CD4-positive, alpha-beta T cell treated with Interleukin-2 at 100 ng/mL for 4 hours (primary cell): ENCODE data around the gene SLC9A9.
A peak's percentile ranks its signal among the peaks of the same experiment; 100 is the strongest.
"Not testable (repeated sequence)": the region's sequence is repeated elsewhere in the genome, so short reads cannot be mapped to it uniquely, and the experiment has no call there.

ENCODE experiments used
- DNase-seq: peaks from one replicate; pipeline ENCODE4 v3.0.0-alpha.2; 2020; ENCODE audit warnings: low spot score

SLC9A9 gene

DNA sequence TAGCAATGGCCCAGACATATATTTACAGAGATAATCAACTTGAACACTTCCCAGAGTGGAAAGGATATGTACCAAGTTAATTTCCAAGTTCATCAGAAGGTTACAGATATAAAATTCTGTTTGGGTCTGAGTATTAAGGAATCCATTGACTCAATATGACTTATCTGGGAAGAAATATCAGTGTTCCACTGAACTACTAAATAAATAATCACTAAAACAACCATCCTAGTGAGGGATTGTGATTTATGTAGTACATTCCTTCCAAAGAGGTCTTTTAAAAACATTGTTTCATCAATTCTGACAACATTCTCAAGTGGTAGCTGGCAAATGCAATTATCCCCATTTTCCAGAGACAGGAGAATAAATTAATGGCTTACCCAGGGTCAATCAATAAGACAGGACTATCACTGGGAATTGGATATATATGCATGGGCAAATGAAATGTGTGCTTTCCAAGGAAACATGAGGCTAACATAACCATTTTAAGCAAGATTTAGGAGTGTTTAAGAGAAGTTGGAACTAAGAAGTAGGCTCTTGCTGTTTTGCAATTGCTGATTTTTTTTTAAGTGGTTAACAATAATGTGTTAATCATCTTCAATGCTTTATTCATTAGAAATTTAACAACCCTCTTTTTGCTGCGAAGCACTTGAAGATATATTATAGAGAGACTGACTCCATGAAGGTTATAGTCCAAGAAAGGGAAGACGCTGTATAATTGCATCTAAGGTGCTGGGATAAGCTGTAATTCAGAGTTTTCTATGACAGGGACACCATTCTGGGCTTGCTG is 37.9 kb downstream of the SLC9A9 start:
- no peak for DNase-seq

DNA sequence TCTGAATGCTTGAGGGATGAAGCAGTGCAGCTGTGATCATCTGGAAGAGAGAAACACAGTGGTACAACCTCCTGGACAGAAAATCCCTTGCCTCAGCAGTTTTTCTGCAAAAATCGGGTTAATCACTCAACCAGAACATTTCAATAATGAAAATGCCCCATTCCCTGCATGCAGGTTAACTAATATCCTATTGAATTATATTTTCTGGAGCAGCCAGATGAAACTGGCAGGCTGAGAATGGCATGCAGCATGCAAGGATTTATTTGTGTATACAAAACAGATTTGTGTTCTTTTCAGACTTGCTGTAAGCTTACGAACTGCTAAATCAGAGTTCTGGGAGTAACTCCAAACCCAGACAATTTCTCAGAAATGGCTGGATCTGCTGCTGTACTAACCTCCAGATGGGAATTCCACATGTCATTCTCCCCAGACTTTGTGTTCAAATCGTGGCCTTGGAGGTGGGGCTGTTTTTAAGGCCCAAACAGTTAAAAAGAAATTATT is 39.1 kb downstream of the SLC9A9 start:
- DNase-seq = no peak

GRCh38 chr3:143808030-143808429 is 40.2 kb downstream of the SLC9A9 start:
- no peak for DNase-seq

GRCh38 chr3:143806038-143806437 is 42.2 kb downstream of the SLC9A9 start:
- no peak for DNase-seq

- not testable (repeated sequence) for DNase-seq
Measured at GRCh38 chr3:143805476-143805875, 42.8 kb downstream of the SLC9A9 start.

GRCh38 chr3:143801046-143801445 is 47.2 kb downstream of the SLC9A9 start:
- DNase-seq = not testable (repeated sequence)

DNA sequence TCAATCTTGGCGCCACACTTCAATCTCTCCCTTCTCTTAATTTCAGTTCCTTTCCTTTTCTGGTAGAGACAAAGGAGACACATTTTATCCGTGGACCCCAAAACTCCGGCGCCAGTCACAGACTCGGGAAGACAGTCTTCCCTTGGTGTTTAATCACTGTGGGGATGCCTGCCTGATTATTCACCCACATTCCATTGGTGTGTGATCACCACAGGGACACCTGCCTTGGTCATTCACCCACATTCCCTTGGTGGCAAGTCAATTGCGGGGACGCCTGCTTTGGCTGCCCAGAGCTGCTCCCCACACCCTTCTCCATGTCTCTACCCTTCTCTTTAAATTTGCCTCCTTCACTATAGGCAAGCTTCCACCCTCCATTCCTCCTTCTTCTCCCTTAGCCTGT is 50.1 kb downstream of the SLC9A9 start:
- DNase-seq = not testable (repeated sequence)

DNA sequence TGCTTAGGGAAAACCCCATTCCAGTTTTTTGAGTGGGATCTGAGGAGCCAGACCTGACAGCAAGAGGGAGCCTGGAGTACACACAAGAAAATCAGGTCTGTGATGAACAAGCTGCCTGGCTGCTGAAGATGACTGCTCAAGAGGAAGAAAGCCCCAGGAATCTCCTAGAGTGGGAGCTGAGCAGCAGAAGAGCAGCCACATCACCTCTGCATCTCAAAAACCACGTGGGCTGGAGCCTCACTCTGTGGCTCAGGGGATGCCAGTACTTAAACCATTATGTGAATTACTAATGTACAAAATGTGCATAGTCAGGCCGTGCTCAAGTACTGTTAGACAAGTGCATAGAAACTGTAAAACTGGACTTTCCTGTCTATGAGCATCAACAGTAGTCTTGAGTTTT is 52.4 kb downstream of the SLC9A9 start:
- no peak for DNase-seq

DNA sequence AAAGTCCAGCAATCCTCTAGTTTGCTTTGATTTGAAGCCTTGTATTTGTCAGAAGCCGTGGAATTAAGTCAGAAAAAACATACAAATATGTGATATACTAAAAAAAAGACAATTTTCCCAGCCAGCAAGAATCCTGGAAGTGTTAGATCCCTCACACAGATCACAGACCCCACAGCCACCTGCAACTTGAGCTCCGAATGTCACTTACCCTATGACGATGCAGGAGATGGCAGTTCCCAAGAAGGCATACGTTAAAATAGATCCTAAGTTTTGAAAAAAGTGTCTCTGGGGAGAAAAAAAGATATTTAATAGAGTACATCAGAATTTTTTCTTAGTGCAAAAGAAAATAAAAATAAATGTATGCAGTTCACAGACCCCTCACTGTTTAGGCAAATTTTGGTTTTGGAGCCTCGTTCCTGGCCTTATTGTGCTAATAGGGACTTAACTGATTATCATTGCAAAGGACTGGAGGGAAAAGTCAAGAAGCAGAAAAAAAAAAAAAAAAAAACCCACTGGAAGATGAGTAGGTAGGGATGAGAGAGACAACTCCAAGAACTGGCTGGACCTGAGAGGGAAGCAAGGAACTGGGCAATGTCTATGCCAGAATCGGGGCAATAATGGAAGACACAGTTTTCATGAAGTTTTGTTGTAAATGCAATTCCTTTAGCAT is 53.3 kb downstream of the SLC9A9 start:
- DNase-seq = no peak

DNA sequence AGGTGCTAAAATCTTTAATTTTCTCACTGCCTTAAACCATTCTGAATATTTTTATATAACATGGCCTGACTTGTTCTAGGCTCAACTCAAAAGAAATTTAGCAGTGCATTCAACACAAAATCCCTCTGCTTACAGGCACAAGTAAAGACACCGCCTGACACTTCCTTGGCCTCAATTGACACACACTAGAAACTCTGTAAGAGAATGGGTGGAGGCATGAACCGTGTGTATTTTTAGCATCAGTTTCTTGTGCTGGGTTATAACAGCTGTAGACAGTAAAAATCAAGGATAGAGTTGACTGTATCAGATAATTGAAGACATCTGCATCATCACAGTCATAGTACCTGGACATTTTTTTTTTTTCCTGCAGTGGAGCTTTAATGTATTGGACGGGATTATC is 54.3 kb downstream of the SLC9A9 start:
- DNase-seq = no peak

DNA sequence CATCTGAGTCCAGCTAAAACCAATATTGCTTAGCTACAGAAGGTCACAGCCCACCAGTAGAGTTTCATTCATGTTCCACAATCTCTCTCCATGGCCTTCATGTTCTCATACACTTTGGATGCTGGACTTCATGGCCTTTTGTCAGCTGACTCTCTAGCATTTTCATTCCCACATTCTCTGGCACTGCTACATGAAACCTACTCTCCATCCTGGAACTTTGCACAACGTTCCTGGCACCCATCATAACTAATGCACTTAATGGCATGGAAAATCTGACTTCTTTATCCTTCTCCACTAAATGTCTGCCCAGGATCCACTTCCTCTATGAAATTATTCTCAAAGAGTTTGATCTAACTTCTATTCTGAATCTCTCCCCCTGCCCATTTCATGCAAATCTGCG is 56.9 kb downstream of the SLC9A9 start:
- DNase-seq = no peak

DNA sequence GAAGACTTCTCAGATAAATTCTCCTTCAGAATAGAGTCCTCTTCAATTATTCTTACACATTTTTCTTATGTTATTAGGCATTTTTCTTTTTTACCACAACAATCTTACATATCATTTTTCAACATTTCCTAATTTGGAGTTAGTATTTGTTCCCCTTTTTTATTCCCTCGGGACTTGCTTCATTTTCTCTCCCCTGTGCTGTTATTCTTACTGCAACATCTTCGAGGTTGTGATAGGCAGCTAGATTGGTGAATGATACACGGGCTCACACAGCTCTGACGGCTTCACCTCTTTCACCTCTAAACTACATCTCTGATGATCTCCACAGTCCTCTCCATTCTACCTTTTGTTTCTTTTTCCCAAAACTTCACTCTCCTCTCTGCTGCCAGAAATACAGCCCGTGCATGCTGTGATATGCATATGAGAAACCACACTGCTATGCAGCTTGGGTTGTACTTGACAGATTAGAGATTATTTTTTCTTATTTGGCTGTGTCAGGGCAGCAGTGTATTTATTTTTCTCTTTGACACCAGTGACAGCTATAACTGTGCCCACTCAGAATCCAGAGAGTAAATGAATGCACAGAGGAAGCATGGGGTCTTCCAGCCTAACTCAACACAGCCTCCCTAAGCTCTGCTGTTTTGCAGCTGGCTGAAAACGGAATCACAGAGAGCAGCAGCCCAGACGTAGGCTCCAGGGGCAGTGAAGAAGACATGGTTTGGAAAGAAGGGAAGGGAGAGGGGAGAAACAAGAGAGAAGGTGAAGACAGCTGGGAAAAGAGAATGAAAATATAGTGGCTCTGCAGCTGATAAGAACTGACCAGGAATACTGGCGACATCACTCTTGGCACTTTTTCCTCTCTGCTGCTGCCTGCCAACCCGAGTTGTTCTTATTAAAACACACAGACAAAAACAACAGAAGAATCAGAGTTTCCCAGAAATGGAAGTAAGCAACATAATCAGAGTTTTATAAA is 61.8 kb downstream of the SLC9A9 start:
- no peak for DNase-seq

- no peak for DNase-seq
Measured at GRCh38 chr3:143784446-143784845, 63.8 kb downstream of the SLC9A9 start.

GRCh38 chr3:143783851-143784370 is 64.4 kb downstream of the SLC9A9 start:
- no peak for DNase-seq

DNA sequence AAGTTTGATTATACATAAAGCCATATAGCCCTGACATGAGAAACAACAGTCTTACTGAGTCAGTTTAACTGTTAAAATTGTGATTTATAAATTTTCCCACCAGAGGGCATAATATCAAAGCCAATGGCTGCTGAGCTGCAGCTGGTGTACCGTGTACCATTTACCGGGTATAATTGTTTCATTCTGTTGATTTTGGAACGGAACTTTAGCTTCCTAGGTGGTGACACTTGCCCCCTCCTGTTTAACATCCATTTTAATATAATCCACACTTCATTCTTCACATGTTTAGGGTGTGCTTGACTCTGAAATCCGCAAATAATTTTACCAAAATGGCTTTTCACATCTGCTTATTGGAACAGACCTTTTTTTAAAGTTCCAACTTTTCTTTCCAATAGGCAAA is 72.8 kb downstream of the SLC9A9 start:
- peak; percentile 62 for DNase-seq

- no peak for DNase-seq
Measured at GRCh38 chr3:143771939-143772338, 76.3 kb downstream of the SLC9A9 start.

GRCh38 chr3:143771258-143771657 is 77.0 kb downstream of the SLC9A9 start:
- DNase-seq = no peak

- DNase-seq = no peak
Measured at GRCh38 chr3:143770391-143770790, 77.9 kb downstream of the SLC9A9 start.

DNA sequence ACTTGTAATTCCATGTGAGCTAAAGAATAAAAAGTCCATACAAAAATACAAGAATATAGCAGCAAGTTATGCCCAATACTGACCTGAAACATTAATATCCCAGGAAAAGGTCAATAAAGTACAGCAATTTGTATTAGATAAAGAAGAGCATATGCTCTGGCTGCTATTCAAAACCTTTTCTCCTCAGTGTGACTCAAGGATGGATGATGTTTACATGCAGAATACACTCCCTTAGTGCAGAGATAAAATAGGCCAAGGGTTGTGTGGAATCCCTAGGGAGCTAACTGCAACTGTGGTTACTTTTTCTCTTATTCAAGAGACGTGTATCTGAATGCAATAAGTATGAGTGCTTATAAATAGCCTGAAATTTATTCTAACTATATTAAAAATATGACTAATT is 78.7 kb downstream of the SLC9A9 start:
- DNase-seq = no peak

DNA sequence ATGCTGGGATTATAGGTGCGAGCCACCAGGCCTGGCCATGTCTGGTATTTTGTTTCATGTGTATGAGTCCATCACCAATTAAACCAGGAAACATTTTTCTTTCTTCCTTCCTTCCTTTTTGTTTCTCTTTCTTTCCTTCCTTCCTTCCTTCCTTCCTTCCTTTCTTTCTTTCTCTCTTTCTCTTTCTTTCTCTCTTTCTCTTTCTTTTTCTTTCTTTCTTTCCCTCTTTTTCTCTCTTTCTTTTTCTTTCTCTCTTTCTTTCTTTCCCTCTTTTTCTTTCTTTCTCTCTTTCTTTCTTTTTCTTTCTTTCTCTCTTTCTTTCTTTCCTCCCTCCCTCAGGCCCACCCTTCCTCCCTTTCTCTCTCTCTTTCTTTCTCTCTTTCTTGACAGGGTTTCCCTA is 83.4 kb downstream of the SLC9A9 start:
- no peak for DNase-seq

DNA sequence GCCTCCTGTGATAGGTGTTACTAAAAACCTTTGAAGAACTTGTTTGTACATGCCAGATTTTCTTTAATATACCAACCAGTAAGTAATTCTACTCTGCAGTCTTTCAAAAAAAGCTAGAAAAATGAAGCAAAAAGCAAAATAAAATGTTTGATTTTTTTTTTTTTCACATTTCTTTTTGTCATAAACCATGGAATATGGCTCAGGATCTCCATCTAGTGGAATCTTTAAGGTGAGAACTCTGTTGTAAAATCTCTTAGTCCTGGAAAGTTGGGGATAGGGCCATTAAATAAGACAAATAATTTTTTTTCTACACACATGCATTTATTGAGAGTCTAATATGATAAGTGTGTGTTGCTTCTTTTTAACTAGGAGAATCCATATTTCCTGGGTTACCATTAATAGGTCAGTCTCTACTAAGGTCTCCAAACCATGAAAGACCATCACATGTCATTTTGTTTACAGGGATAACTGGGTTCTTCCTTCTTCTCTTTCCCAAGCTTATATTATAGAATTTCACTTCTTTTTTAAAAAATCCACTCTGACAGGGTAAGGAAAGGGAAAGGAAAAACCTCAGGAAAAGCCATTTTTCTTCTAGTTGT is 84.6 kb downstream of the SLC9A9 start:
- DNase-seq = no peak

- no peak for DNase-seq
Measured at GRCh38 chr3:143757691-143758090, 90.6 kb downstream of the SLC9A9 start.
